ENCODE data around the gene MYO1H. TPM values are rescaled to one million over a fixed set of nuclear protein-coding genes. Genes with fewer than 3 reads are reported as not detected.

The MYO1H gene
- total RNA-seq, 2 experiments from 2014 or later: not detected

GRCh38 chr12:109305547-109305946 lies 42.2 kb upstream of the MYO1H start:
- Histone ChIP-seq H3K27ac (ENCODE audit: low read depth in 1 of 2, low read length in 2 of 2) (no peak overlapping the region), H3K27me3 (ENCODE audit: control insufficient read depth in 1 of 2, insufficient read depth in 2 of 2, low read length in 2 of 2) (peaks cover 44 to 46% of the 10 kb centered on the region in 2 experiments), H3K4me3 (ENCODE audit: low read length) (no peak overlapping the region), H3K9me3 (ENCODE audit: control insufficient read depth in 1 of 2, insufficient read depth in 1 of 2, low read length in 2 of 2) (no peaks in the 10 kb centered on the region), H3K36me3 (ENCODE audit: insufficient read depth, low read length) (no peaks in the 10 kb centered on the region), H3K4me1 (ENCODE audit: insufficient read depth, low read length) (peaks cover 14% of the 10 kb centered on the region)
- intact Hi-C loops (cut with DNase I, micrococcal nuclease): no loop called here
- Mint-ChIP-seq H3K4me1 (ENCODE audit: low read depth) (no peaks in the 10 kb centered on the region), H3K27ac (no peak overlapping the region), H3K27me3 (peaks cover 69% of the 10 kb centered on the region), H3K4me3 (no peak overlapping the region), H3K36me3 (ENCODE audit: low read depth) (no peaks in the 10 kb centered on the region), H3K9me3 (no peaks in the 10 kb centered on the region)
- ChIA-PET CTCF (no interaction called here), POLR2A (no interaction called here)
- ATAC-seq (ENCODE audit: poor library complexity) (no peak), DNase-seq (no peak)
- TF ChIP-seq CTCF (IDR thresholded peaks at IDR 0.05): no peak

GRCh38 chr12:109307051-109307450 lies 40.6 kb upstream of the MYO1H start:
- no peaks in the 10 kb centered on the region for H3K9me3 Mint-ChIP-seq
- peaks cover 50 to 52% of the 10 kb centered on the region in 2 experiments for H3K27me3 ChIP-seq (ENCODE audit: control insufficient read depth in 1 of 2, insufficient read depth in 2 of 2, low read length in 2 of 2)
- H3K9me3 ChIP-seq (ENCODE audit: control insufficient read depth in 1 of 2, insufficient read depth in 1 of 2, low read length in 2 of 2): no peaks in the 10 kb centered on the region
- ATAC-seq (ENCODE audit: poor library complexity) (no peak), DNase-seq (no peak)
- H3K4me1 ChIP-seq (ENCODE audit: insufficient read depth, low read length): peaks cover 15% of the 10 kb centered on the region
- no peaks in the 10 kb centered on the region for H3K36me3 Mint-ChIP-seq (ENCODE audit: low read depth)
- H3K27me3 Mint-ChIP-seq: peaks cover 78% of the 10 kb centered on the region
- H3K4me3 ChIP-seq (ENCODE audit: low read length): no peak overlapping the region
- TF ChIP-seq CTCF (IDR thresholded peaks at IDR 0.05): no peak
- H3K36me3 ChIP-seq (ENCODE audit: insufficient read depth, low read length): no peaks in the 10 kb centered on the region
- intact Hi-C loops (cut with DNase I, micrococcal nuclease): no loop called here
- no peaks in the 10 kb centered on the region for H3K4me1 Mint-ChIP-seq (ENCODE audit: low read depth)
- no peak overlapping the region for H3K27ac Mint-ChIP-seq
- no peak overlapping the region for H3K4me3 Mint-ChIP-seq
- CTCF ChIA-PET: no interaction called here
- POLR2A ChIA-PET: no interaction called here
- no peak overlapping the region for H3K27ac ChIP-seq (ENCODE audit: low read depth in 1 of 2, low read length in 2 of 2)

GRCh38 chr12:109308534-109309380 lies 38.9 kb upstream of the MYO1H start, which contains the start of gene FOXN4:
Gene FOXN4, minus strand, starts transcription at chr12:109309284. Its CDS starts 963 bp downstream, at chr12:109308321.
- Mint-ChIP-seq H3K4me1 (ENCODE audit: low read depth) (no peaks in the 10 kb centered on the region), H3K4me3 (peak within 1 kb of the TSS; percentile 69), H3K27me3 (peaks cover 74% of the 10 kb centered on the region), H3K36me3 (ENCODE audit: low read depth) (no peaks in the 10 kb centered on the region), H3K27ac (no peak within 1 kb of the TSS), H3K9me3 (no peaks in the 10 kb centered on the region)
- Histone ChIP-seq H3K9me3 (ENCODE audit: control insufficient read depth in 1 of 2, insufficient read depth in 1 of 2, low read length in 2 of 2) (no peaks in the 10 kb centered on the region), H3K27me3 (ENCODE audit: control insufficient read depth in 1 of 2, insufficient read depth in 2 of 2, low read length in 2 of 2) (peaks cover 50 to 53% of the 10 kb centered on the region in 2 experiments), H3K36me3 (ENCODE audit: insufficient read depth, low read length) (no peaks in the 10 kb centered on the region), H3K27ac (ENCODE audit: low read depth in 1 of 2, low read length in 2 of 2) (no peak within 1 kb of the TSS), H3K4me3 (ENCODE audit: low read length) (peak within 1 kb of the TSS; percentile 26), H3K4me1 (ENCODE audit: insufficient read depth, low read length) (peaks cover 15% of the 10 kb centered on the region)
- TF ChIP-seq CTCF (IDR thresholded peaks at IDR 0.05): no peak
- POLR2A ChIA-PET: no interaction called here
- no peak for DNase-seq
- CTCF ChIA-PET: no interaction called here
- intact Hi-C loops (cut with DNase I, micrococcal nuclease): no loop called here
- ATAC-seq (ENCODE audit: poor library complexity): no peak
